ENCODE data around the gene CTRB2.
"Not testable (repeated sequence)": the region's sequence is repeated elsewhere in the genome, so short reads cannot be mapped to it uniquely, and the experiment has no call there.

Gene CTRB2

GRCh38 chr16:75222271-75222783 lies 15.4 kb upstream of the CTRB2 start:
- no peak for FAIRE-seq
- DNase-seq (ENCODE audit: insufficient read length, low spot score) = no peak
- no peak for TF ChIP-seq CTCF (IDR thresholded peaks at IDR 0.05; ENCODE audit: insufficient read depth, missing control alignments)

GRCh38 chr16:75219838-75220237 lies 12.9 kb upstream of the CTRB2 start:
- no peak for TF ChIP-seq CTCF (IDR thresholded peaks at IDR 0.05; ENCODE audit: insufficient read depth, missing control alignments)
- DNase-seq (ENCODE audit: insufficient read length, low spot score) (no peak), FAIRE-seq (no peak)

- TF ChIP-seq CTCF (IDR thresholded peaks at IDR 0.05; ENCODE audit: insufficient read depth, missing control alignments) = no peak
- no peak for DNase-seq (ENCODE audit: insufficient read length, low spot score)
- no peak for FAIRE-seq
These were observed 12.1 kb upstream of the CTRB2 start for GRCh38 chr16:75219088-75219487.

GRCh38 chr16:75218256-75219076 lies 11.5 kb upstream of the CTRB2 start, which contains the start of gene CTRB1:
Gene CTRB1 (plus strand): TSS chr16:75218988. CDS start chr16:75219008, 20 bp downstream.
- DNase-seq (ENCODE audit: insufficient read length, low spot score) (no peak), FAIRE-seq (no peak)
- no peak for TF ChIP-seq CTCF (IDR thresholded peaks at IDR 0.05; ENCODE audit: insufficient read depth, missing control alignments)

GRCh38 chr16:75217389-75217851 lies 10.5 kb upstream of the CTRB2 start:
- TF ChIP-seq CTCF (IDR thresholded peaks at IDR 0.05; ENCODE audit: insufficient read depth, missing control alignments) = no peak
- no peak for FAIRE-seq
- DNase-seq (ENCODE audit: insufficient read length, low spot score) = no peak

GRCh38 chr16:75216576-75216975 lies 9.6 kb upstream of the CTRB2 start:
- no peak for FAIRE-seq
- TF ChIP-seq CTCF (IDR thresholded peaks at IDR 0.05; ENCODE audit: insufficient read depth, missing control alignments) = no peak

GRCh38 chr16:75216127-75216526 lies 9.2 kb upstream of the CTRB2 start:
- DNase-seq (ENCODE audit: insufficient read length, low spot score) (no peak), FAIRE-seq (no peak)
- TF ChIP-seq CTCF (IDR thresholded peaks at IDR 0.05; ENCODE audit: insufficient read depth, missing control alignments) = no peak

More at GRCh38 chr16:75216576-75216975, 9.6 kb upstream of the CTRB2 start:
- DNase-seq (ENCODE audit: insufficient read length, low spot score) = no peak

GRCh38 chr16:75211286-75211685 lies 4.3 kb upstream of the CTRB2 start:
- DNase-seq (ENCODE audit: insufficient read length, low spot score); FAIRE-seq: not testable (repeated sequence)

Data from D721Med (cell line).